ENCODE results near the gene LIPE. TPM values are rescaled to one million over a fixed set of nuclear protein-coding genes. Genes with fewer than 3 reads are reported as not detected.
A peak's percentile ranks its signal among the peaks of the same experiment; 100 is the strongest.

Gene LIPE
- total RNA-seq, 1 donor from 2014 or later, result 55.8 TPM

GRCh38 chr19:42410371-42410770 lies 16.8 kb downstream of the LIPE start:
- Histone ChIP-seq H3K36me3 (peaks cover 48% of the 10 kb centered on the region), H3K4me3 (no peak overlapping the region), H3K27me3 (ENCODE audit: low read depth) (no peaks in the 10 kb centered on the region), H3K27ac (replicated peaks) (peak overlapping the region; percentile 75), H3K4me1 (peaks cover 44% of the 10 kb centered on the region), H3K9me3 (replicated peaks) (no peaks in the 10 kb centered on the region)
- DNase-seq, result no peak
- intact Hi-C loops (cut with micrococcal nuclease), result no loop called here
- TF ChIP-seq CTCF (IDR thresholded peaks at IDR 0.05; ENCODE audit: borderline replicate concordance), result no peak

DNA sequence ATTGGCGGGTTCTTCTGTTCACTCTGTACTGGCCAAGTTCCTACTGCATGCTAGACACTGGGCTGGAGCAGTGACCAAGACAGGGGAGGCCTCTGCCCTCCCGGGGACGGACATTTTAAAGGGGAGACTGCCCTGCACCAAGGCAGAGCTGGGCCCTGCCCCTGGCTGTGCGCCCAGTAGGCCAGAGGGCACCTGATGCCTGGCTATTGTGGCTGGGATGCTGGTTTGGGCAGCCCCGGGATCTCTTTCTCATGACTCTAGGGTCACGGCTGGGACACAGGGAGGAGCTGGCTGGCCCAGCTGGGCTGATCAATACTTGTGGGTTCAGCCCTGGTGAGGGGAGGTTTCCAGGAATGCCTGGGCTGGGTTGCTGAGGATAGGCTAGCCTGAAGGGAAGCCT lies 17.7 kb downstream of the LIPE start:
- intact Hi-C loops (cut with micrococcal nuclease), result no loop called here
- no peak for TF ChIP-seq CTCF (IDR thresholded peaks at IDR 0.05; ENCODE audit: borderline replicate concordance)
- H3K27me3 ChIP-seq (ENCODE audit: low read depth), result no peaks in the 10 kb centered on the region
- H3K9me3 ChIP-seq (replicated peaks), result no peaks in the 10 kb centered on the region
- peak; percentile 55 for DNase-seq
- peak overlapping the region; percentile 75 for H3K27ac ChIP-seq (replicated peaks)
- H3K4me3 ChIP-seq, result no peak overlapping the region
- H3K4me1 ChIP-seq, result peaks cover 44% of the 10 kb centered on the region
- peaks cover 50% of the 10 kb centered on the region for H3K36me3 ChIP-seq

DNA sequence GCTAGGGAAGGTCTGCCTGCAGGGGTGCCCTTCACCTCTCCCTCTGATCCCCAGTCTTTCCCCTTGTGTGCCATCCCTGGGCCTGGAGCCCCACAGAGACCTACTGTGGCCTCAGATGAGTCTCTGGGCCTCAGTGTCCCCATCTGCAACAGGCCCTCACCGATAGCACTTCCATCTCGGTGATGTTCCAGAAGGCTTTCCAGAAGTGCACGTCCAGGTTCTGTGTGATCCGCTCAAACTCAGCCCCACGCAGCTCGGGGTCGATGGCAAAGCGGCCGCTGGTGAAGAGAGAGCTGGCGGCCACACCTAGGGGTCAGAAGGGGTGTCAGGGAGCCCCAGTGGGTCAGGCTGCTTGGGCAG lies 19.4 kb downstream of the LIPE start:
- no peak overlapping the region for H3K27ac ChIP-seq (replicated peaks)
- peaks cover 40% of the 10 kb centered on the region for H3K4me1 ChIP-seq
- intact Hi-C loops (cut with micrococcal nuclease), result no loop called here
- H3K27me3 ChIP-seq (ENCODE audit: low read depth), result no peaks in the 10 kb centered on the region
- no peaks in the 10 kb centered on the region for H3K9me3 ChIP-seq (replicated peaks)
- TF ChIP-seq CTCF (IDR thresholded peaks at IDR 0.05; ENCODE audit: borderline replicate concordance), result no peak
- no peak for DNase-seq
- peaks cover 44% of the 10 kb centered on the region for H3K36me3 ChIP-seq
- H3K4me3 ChIP-seq, result no peak overlapping the region

DNA sequence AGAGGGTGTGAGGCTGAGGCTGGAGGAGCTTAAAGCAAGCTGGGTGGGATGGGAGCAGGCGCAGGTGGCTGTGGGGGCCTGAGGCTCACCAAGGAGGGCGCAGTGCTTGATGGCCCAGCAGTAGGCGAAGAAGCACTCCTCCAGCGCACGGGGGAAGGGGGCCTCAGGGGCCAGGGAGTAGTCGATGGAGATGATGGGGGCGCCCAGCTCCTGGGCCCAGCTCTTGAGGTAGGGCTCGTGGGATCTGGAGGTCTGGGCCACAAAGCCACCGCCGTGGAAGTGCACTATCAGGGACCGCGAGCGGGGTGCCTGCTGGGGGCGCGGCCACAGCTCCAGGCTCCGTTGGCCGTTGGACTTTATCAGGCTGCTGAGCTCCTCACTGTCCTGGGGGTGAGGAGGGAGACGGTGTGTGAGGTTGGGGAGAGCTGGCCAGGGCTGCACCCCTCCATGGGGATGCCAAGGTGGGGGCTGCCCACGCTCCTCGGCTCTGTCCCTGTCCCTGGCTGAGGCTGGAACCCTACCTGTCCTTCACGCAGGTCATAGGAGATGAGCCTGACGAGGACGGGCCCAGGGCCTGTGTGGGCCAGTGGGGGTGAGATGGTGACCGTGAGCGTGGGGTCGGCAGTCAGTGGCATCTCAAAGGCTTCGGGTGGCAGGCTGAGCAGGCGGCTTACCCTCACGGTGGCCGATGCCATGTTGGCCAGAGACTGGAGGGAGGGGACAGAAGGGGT lies 19.9 kb downstream of the LIPE start:
- Histone ChIP-seq H3K27ac (replicated peaks) (no peak overlapping the region), H3K4me3 (no peak overlapping the region), H3K36me3 (peaks cover 44% of the 10 kb centered on the region), H3K4me1 (peaks cover 39% of the 10 kb centered on the region), H3K27me3 (ENCODE audit: low read depth) (no peaks in the 10 kb centered on the region), H3K9me3 (replicated peaks) (no peaks in the 10 kb centered on the region)
- TF ChIP-seq CTCF (IDR thresholded peaks at IDR 0.05; ENCODE audit: borderline replicate concordance), result no peak
- intact Hi-C loops (cut with micrococcal nuclease), result no loop called here
- DNase-seq, result no peak

GRCh38 chr19:42406111-42406510 lies 21.1 kb downstream of the LIPE start:
- H3K4me3 ChIP-seq, result no peak overlapping the region
- H3K36me3 ChIP-seq, result peaks cover 44% of the 10 kb centered on the region
- H3K27me3 ChIP-seq (ENCODE audit: low read depth), result no peaks in the 10 kb centered on the region
- DNase-seq, result no peak
- no peaks in the 10 kb centered on the region for H3K9me3 ChIP-seq (replicated peaks)
- peaks cover 40% of the 10 kb centered on the region for H3K4me1 ChIP-seq
- H3K27ac ChIP-seq (replicated peaks), result no peak overlapping the region
- TF ChIP-seq CTCF (IDR thresholded peaks at IDR 0.05; ENCODE audit: borderline replicate concordance), result no peak
- intact Hi-C loops (cut with micrococcal nuclease), result no loop called here

Measured in left ventricle myocardium inferior (tissue), 1 donor.